Cardiac muscle cell (in vitro differentiated cells and primary cell): ENCODE results near the gene BIVM. TPM values are rescaled to one million over a fixed set of nuclear protein-coding genes. Genes with fewer than 3 reads are reported as not detected.

Experiments
- DNase-seq, 2 donors: peaks; one replicate each; pipeline versions ENCODE4 v3.0.0 to v3.0.0-alpha.2; 2010 to 2017; ENCODE audit warnings: low read depth in 1 of 2, low spot score in 1 of 2
- H3K27ac ChIP-seq: fragments of 200-600 bp; sonication (generic); 2 replicates; pipeline ENCODE4 v1.5.1; 2016
- H3K27me3 ChIP-seq: fragments of 200-600 bp; sonication (generic); 2 replicates; pipeline ENCODE4 v1.6.0; 2016; ENCODE audit warnings: control low read depth
- H3K36me3 ChIP-seq: fragments of 200-600 bp; sonication (generic); 2 replicates; pipeline ENCODE4 v1.5.1; 2016; ENCODE audit warnings: control low read depth
- H3K4me1 ChIP-seq: fragments of 200-600 bp; sonication (generic); 2 replicates; pipeline ENCODE4 v1.8.1; 2017; ENCODE audit warnings: low read depth, mild to moderate bottlenecking, mixed run types
- H3K4me3 ChIP-seq: fragments of 200-600 bp; sonication (generic); 2 replicates; pipeline ENCODE4 v1.5.1; 2016; ENCODE audit warnings: mild to moderate bottlenecking
- H3K9me3 ChIP-seq: fragments of 200-600 bp; sonication (generic); 2 replicates; pipeline ENCODE4 v1.5.1; 2017; ENCODE audit warnings: low read depth, mild to moderate bottlenecking, control low read depth
- CTCF ChIP-seq: IDR thresholded peaks from 2 replicates; pipeline ENCODE4 v1.5.1; 2012; ENCODE audit warnings: low read depth, mild to moderate bottlenecking, low read length
- polyA plus RNA-seq: library from polyadenylated mRNA; unstranded; fragments of >200 nt; fragmentation: Nextera tagmentation; extraction: Ambion mirVana; gene quantifications from 2 replicates; pipeline ENCODE4 v1.2.1, GENCODE V29; 2016
- total RNA-seq: library from RNA; depleted of rRNA; stranded (reverse); fragments of >200 nt; gene quantifications from 2 replicates; pipeline ENCODE4 v1.2.3, GENCODE V29; 2016

Gene BIVM
- total and polyA plus RNA-seq, 2 experiments from 2014 or later: 14.7 to 16.1 TPM

DNA sequence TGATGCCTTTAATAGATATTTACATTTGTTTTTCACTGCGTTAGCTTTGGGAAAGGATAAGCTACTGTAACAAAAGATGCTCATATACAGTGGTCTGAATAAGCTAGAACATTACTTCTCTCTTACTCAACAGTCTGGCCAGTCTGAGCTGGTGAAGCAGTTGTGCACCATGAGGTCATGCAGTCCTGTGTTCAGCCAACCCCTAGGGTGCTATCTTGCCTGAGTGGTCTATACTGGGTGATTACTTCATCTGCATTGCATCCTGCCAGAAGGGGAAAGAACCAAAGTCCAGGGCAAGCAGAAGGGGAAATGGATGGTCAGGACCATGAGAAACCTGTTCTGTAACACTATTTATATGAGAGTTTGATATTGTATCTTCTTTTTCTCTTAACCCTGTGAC lies 78.4 kb downstream of the BIVM start:
- no peaks in the 10 kb centered on the region for H3K27me3 ChIP-seq
- no peaks in the 10 kb centered on the region for H3K4me1 ChIP-seq
- H3K9me3 ChIP-seq: no peaks in the 10 kb centered on the region
- H3K36me3 ChIP-seq: peaks cover 36% of the 10 kb centered on the region
- TF ChIP-seq CTCF: no peak
- no peak overlapping the region for H3K4me3 ChIP-seq
- DNase-seq: peak in 1 of 2 donors; percentile 81
- H3K27ac ChIP-seq: no peak overlapping the region

DNA sequence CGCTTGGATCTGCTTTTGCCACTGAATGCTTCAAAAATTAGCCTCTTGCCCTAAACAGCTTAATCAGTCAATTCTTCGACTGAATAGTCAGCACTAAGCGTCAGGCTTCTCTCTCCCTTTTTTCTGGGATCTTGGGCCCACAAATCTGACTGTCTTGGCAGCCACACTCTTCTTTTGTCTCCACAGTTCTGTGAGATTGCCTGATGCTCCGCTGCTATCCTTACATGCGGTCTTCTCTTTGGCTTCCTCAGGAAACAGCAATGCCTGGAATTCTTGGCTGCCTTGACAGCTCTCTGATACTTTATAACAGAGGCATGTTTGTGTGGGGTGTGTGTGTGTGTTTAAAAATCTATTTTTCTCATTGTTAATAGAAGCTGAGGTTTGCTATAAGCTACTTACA lies 79.6 kb downstream of the BIVM start:
- H3K9me3 ChIP-seq: no peaks in the 10 kb centered on the region
- no peak overlapping the region for H3K4me3 ChIP-seq
- no peaks in the 10 kb centered on the region for H3K4me1 ChIP-seq
- H3K36me3 ChIP-seq: peaks cover 26% of the 10 kb centered on the region
- H3K27me3 ChIP-seq: no peaks in the 10 kb centered on the region
- peak in 1 of 2 donors; percentile 90 for DNase-seq
- no peak for TF ChIP-seq CTCF
- H3K27ac ChIP-seq: no peak overlapping the region

DNA sequence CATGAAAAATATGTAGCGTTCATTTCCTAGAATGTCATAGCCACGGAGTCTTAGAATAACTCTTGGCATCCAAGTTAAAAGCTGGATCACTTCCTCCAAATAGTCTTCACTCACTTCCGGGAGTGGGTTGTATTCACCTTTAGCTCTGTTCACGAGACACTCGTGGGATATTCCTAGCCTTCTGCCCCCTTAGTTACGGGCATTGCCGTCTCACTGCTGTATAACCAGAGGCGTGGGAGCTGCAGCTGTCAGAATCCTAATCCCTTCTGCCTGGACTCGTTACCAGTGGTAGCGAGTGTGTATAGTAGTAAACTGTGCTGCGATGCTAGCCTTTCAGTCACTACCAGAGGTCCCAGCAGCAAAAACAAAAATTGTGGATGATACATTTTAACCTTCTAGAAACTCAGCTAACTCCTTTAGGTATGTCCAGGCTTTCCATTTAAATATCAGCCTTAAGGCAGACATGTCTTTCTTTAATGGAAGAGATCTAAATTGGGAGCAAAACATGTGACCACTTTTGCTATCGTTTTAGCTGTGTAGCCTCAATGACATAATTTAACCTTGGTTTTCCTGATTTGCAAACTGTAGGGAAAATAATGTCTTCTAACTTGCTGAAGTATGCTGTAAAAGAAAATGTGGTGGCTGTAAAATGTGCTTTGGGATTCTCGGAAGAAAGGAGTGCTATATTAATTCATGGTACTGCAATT lies 81.0 kb downstream of the BIVM start:
- Histone ChIP-seq H3K9me3 (no peaks in the 10 kb centered on the region), H3K4me3 (no peak overlapping the region), H3K27ac (no peak overlapping the region), H3K27me3 (no peaks in the 10 kb centered on the region), H3K36me3 (peaks cover 15% of the 10 kb centered on the region), H3K4me1 (no peaks in the 10 kb centered on the region)
- DNase-seq: no peak
- TF ChIP-seq CTCF: no peak

DNA sequence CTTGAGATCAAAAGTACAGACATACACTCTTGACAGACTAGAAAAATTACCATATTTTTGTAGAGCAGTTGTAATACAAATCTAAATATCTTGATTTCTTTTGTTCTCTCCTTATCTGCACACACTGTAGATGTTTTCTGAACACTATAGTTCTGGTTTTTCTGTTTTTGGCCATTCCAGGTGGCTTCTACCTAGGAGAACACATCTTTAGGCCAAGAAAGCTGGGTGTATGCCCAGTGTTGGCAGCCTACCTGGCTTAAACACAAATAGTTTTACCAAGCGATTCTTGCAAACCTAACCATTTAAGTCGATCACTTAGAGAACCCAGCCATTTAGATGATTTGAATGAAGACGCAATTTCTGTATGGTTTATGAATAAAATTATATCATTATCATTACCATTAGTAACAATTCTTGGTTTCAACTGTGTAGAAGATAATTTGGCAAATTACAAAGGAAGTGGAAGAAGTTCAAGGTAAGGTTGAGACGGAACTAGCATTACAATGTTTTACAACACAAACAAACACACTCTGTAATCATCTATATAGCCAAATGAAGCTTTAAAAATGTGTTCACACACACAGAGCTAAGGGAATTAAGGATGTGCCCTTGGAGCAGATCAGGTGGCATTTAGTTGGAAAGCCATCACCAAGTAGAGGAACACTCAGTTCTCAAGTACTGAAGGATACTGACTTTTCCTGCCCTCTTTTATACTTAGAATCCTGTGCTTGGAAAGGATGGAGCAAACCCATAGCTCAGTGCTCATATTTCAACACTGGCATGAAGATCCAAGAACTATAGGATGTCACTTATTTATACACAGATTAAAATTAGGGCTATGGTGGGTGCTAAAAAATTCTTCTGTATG lies 83.1 kb downstream of the BIVM start:
- Histone ChIP-seq H3K36me3 (no peaks in the 10 kb centered on the region), H3K27me3 (no peaks in the 10 kb centered on the region), H3K9me3 (no peaks in the 10 kb centered on the region), H3K27ac (no peak overlapping the region), H3K4me3 (no peak overlapping the region), H3K4me1 (no peaks in the 10 kb centered on the region)
- DNase-seq: no peak
- TF ChIP-seq CTCF: no peak

Other genes starting within 250 kb of the BIVM start
- gene TPP2, start 202.1 kb upstream of the BIVM start, total RNA-seq: 30.6 and 32.0 TPM in 2 replicates
- 19.3 and 20.7 TPM in 2 replicates for gene TPP2, start 202.1 kb upstream of the BIVM start, polyA plus RNA-seq
- gene METTL21C, start 104.1 kb upstream of the BIVM start, total RNA-seq: not detected in 2 replicates
- gene METTL21C, start 104.1 kb upstream of the BIVM start, polyA plus RNA-seq: not detected in 2 replicates
- 4.9 and 5.2 TPM in 2 replicates for gene TEX30, start 25.3 kb upstream of the BIVM start, total RNA-seq
- 10.8 and 13.5 TPM in 2 replicates for gene TEX30, start 25.3 kb upstream of the BIVM start, polyA plus RNA-seq
- gene POGLUT2, start 143 bp upstream of the BIVM start, total RNA-seq: 15.7 and 18.9 TPM in 2 replicates
- 23.1 and 25.7 TPM in 2 replicates for gene POGLUT2, start 143 bp upstream of the BIVM start, polyA plus RNA-seq
- gene ERCC5, start 46.9 kb downstream of the BIVM start, total RNA-seq: 41.1 and 84.3 TPM in 2 replicates
- gene ERCC5, start 46.9 kb downstream of the BIVM start, polyA plus RNA-seq: 24.9 and 45.1 TPM in 2 replicates